DND-41 (cell line): ENCODE measurements around the gene SPDYE4.

Experiments used
- ATAC-seq: fragments of 200-7000 bp; cut with Tn5 transposase; 3 replicates; pipeline ENCODE4 v1.9.1; 2021; ENCODE audit warnings: low read depth; ENCODE audit not compliant: insufficient read depth
- DNase-seq: peaks from one replicate; pipeline ENCODE4 v3.0.0-alpha.2; 2020
- H2AFZ ChIP-seq: 2 replicates; pipeline ENCODE4 v1.6.0; 2012; ENCODE audit warnings: low read depth, low read length
- H3K27ac ChIP-seq: 2 replicates; pipeline ENCODE4 v1.5.1; 2012; ENCODE audit warnings: low read length, inconsistent platforms
- H3K27me3 ChIP-seq: fragments of 200-600 bp; sonication (generic); 2 replicates; pipeline ENCODE4 v1.6.0; 2012; ENCODE audit warnings: low read length, mild to moderate bottlenecking, inconsistent platforms; ENCODE audit not compliant: insufficient read depth, poor library complexity
- H3K36me3 ChIP-seq: 2 replicates; pipeline ENCODE4 v1.5.1; 2012; ENCODE audit warnings: low read length, inconsistent platforms; ENCODE audit not compliant: insufficient read depth
- H3K4me1 ChIP-seq: 2 replicates; pipeline ENCODE4 v1.5.1; 2012; ENCODE audit warnings: mild to moderate bottlenecking, low read length; ENCODE audit not compliant: insufficient read depth
- H3K4me2 ChIP-seq: 2 replicates; pipeline ENCODE4 v1.6.0; 2012; ENCODE audit warnings: mild to moderate bottlenecking, moderate library complexity, low read length, inconsistent platforms; ENCODE audit not compliant: insufficient read depth
- H3K4me3 ChIP-seq, 2 experiments: fragments of 200-600 bp in 1 of 2; shearing (Covaris generic) in 1 of 2; 2 replicates each; pipeline ENCODE4 v1.5.1; 2012 to 2016; ENCODE audit warnings: inconsistent platforms in 2 of 2, low read length in 2 of 2, mild to moderate bottlenecking in 2 of 2, low read depth in 1 of 2, moderate library complexity in 1 of 2
- H3K79me2 ChIP-seq: 2 replicates; pipeline ENCODE4 v1.6.0; 2012; ENCODE audit warnings: low read length, inconsistent platforms; ENCODE audit not compliant: insufficient read depth
- H3K9ac ChIP-seq: 2 replicates; pipeline ENCODE4 v1.6.0; 2012; ENCODE audit warnings: low read depth, mild to moderate bottlenecking, inconsistent platforms, low read length, moderate library complexity
- H3K9me3 ChIP-seq: 2 replicates; pipeline ENCODE4 v1.5.1; 2012; ENCODE audit warnings: low read length, moderate library complexity, mild to moderate bottlenecking, inconsistent platforms; ENCODE audit not compliant: insufficient read depth, severe bottlenecking
- H4K20me1 ChIP-seq: 2 replicates; pipeline ENCODE4 v1.6.0; 2012; ENCODE audit warnings: low read length; ENCODE audit not compliant: insufficient read depth
- CTCF ChIP-seq: IDR thresholded peaks from 2 replicates; pipeline ENCODE4 v1.5.1; 2012; ENCODE audit warnings: borderline replicate concordance, low read length, moderate library complexity, mild to moderate bottlenecking; ENCODE audit not compliant: poor library complexity, severe bottlenecking; ENCODE audit errors: extremely low read depth
- EZH2 ChIP-seq: IDR thresholded peaks from 3 replicates; pipeline ENCODE4 v1.6.1; 2012; ENCODE audit warnings: borderline replicate concordance, low read depth, mild to moderate bottlenecking, moderate library complexity, low read length, inconsistent platforms; ENCODE audit not compliant: severe bottlenecking

Gene SPDYE4

GRCh38 chr17:8728251-8728938, 30.0 kb downstream of the SPDYE4 start:
- TF ChIP-seq CTCF (no peak), EZH2 (no peak)
- no peaks in the 10 kb centered on the region for H3K79me2 ChIP-seq
- no peak for ATAC-seq
- no peaks in the 10 kb centered on the region for H3K9me3 ChIP-seq
- H3K27me3 ChIP-seq = no peaks in the 10 kb centered on the region
- H3K4me3 ChIP-seq = no peak overlapping the region
- no peak overlapping the region for H3K27ac ChIP-seq
- no peak for DNase-seq
- H3K4me1 ChIP-seq = no peaks in the 10 kb centered on the region
- H3K36me3 ChIP-seq = no peaks in the 10 kb centered on the region
- no peak overlapping the region for H3K4me2 ChIP-seq
- H4K20me1 ChIP-seq = no peaks in the 10 kb centered on the region
- H3K9ac ChIP-seq = no peak overlapping the region
- no peak overlapping the region for H2AFZ ChIP-seq

GRCh38 chr17:8726941-8727555, 31.3 kb downstream of the SPDYE4 start:
- DNase-seq (no peak), ATAC-seq (no peak)
- Histone ChIP-seq H3K9ac (no peak overlapping the region), H3K4me1 (no peaks in the 10 kb centered on the region), H3K36me3 (no peaks in the 10 kb centered on the region), H3K4me3 (no peak overlapping the region), H3K79me2 (no peaks in the 10 kb centered on the region), H3K27me3 (no peaks in the 10 kb centered on the region), H2AFZ (no peak overlapping the region), H4K20me1 (no peaks in the 10 kb centered on the region), H3K27ac (no peak overlapping the region), H3K9me3 (no peaks in the 10 kb centered on the region), H3K4me2 (no peak overlapping the region)
- TF ChIP-seq EZH2 (no peak), CTCF (no peak)

- Histone ChIP-seq H3K27me3 (no peaks in the 10 kb centered on the region), H3K9ac (no peak overlapping the region), H3K9me3 (no peaks in the 10 kb centered on the region), H3K4me3 (no peak overlapping the region), H3K36me3 (no peaks in the 10 kb centered on the region), H4K20me1 (no peaks in the 10 kb centered on the region), H3K4me1 (no peaks in the 10 kb centered on the region), H3K4me2 (no peak overlapping the region), H3K79me2 (no peaks in the 10 kb centered on the region), H2AFZ (no peak overlapping the region), H3K27ac (no peak overlapping the region)
- no peak for ATAC-seq
- TF ChIP-seq CTCF = no peak
- no peak for TF ChIP-seq EZH2
- DNase-seq = no peak
Observed at GRCh38 chr17:8725881-8726876, 32.2 kb downstream of the SPDYE4 start.
